Measurements from ENCODE around the gene SGF29. TPM values are rescaled to one million over a fixed set of nuclear protein-coding genes. Genes with fewer than 3 reads are reported as not detected.

Gene SGF29
- total and polyA plus RNA-seq, 7 donors, result 13.2 to 58.7 (median 38.5) TPM

GRCh38 chr16:28580726-28581315, 27.1 kb downstream of the SGF29 start:
- H3K4me1 ChIP-seq, result no peaks in the 10 kb centered on the region
- no peak overlapping the region for H3K4me3 ChIP-seq
- TF ChIP-seq CTCF (IDR thresholded peaks at IDR 0.05), result no peak
- TF ChIP-seq POLR2A (IDR thresholded peaks at IDR 0.05), result no peak
- TF ChIP-seq POLR2AphosphoS5 (IDR thresholded peaks at IDR 0.05), result no peak
- TF ChIP-seq EP300 (IDR thresholded peaks at IDR 0.05), result no peak
- H3K27me3 ChIP-seq, result no peaks in the 10 kb centered on the region
- no peak overlapping the region for H3K27ac ChIP-seq
- peaks cover 10 to 64% (median 25%) of the 10 kb centered on the region in 4 donors for H3K36me3 ChIP-seq
- WGBS, 2 donors, result 96 to 97% methylated on average over 15 of the region's 15 CpGs
- no peak for DNase-seq
- no peaks in the 10 kb centered on the region for H3K9me3 ChIP-seq
- intact Hi-C loops (cut with DNase I), result no loop called here

- no peak for TF ChIP-seq POLR2AphosphoS5 (IDR thresholded peaks at IDR 0.05)
- TF ChIP-seq POLR2A (IDR thresholded peaks at IDR 0.05), result no peak
- TF ChIP-seq CTCF (IDR thresholded peaks at IDR 0.05), result no peak
- TF ChIP-seq EP300 (IDR thresholded peaks at IDR 0.05), result no peak
- DNase-seq, result no peak
- H3K36me3 ChIP-seq, result peaks cover 31 to 100% (median 55%) of the 10 kb centered on the region in 4 donors
- WGBS, 2 donors, result 43 to 79% methylated on average over 11 of the region's 11 CpGs
- H3K4me1 ChIP-seq, result no peaks in the 10 kb centered on the region
- H3K9me3 ChIP-seq, result no peaks in the 10 kb centered on the region
- no peaks in the 10 kb centered on the region for H3K27me3 ChIP-seq
- H3K27ac ChIP-seq, result no peak overlapping the region
- intact Hi-C loops (cut with DNase I), result no loop called here
- H3K4me3 ChIP-seq, result no peak overlapping the region
Observed at GRCh38 chr16:28585674-28586073, 32.0 kb downstream of the SGF29 start.

- Histone ChIP-seq H3K4me1 (no peaks in the 10 kb centered on the region), H3K36me3 (peaks cover 31 to 100% (median 59%) of the 10 kb centered on the region in 4 donors), H3K27me3 (no peaks in the 10 kb centered on the region), H3K9me3 (no peaks in the 10 kb centered on the region), H3K27ac (no peak overlapping the region), H3K4me3 (no peak overlapping the region)
- intact Hi-C loops (cut with DNase I), result no loop called here
- DNase-seq, result no peak
- WGBS, 2 donors, result 93% methylated on average over 3 of the region's 3 CpGs
- no peak for TF ChIP-seq POLR2A (IDR thresholded peaks at IDR 0.05)
- no peak for TF ChIP-seq CTCF (IDR thresholded peaks at IDR 0.05)
- no peak for TF ChIP-seq EP300 (IDR thresholded peaks at IDR 0.05)
- TF ChIP-seq POLR2AphosphoS5 (IDR thresholded peaks at IDR 0.05), result no peak
Observed at GRCh38 chr16:28586466-28586865, 32.7 kb downstream of the SGF29 start.

GRCh38 chr16:28587386-28587785, 33.7 kb downstream of the SGF29 start:
- DNase-seq, result no peak
- H3K36me3 ChIP-seq, result peaks cover 31 to 94% (median 52%) of the 10 kb centered on the region in 4 donors
- H3K9me3 ChIP-seq, result no peaks in the 10 kb centered on the region
- no peaks in the 10 kb centered on the region for H3K27me3 ChIP-seq
- H3K4me1 ChIP-seq, result no peaks in the 10 kb centered on the region
- intact Hi-C loops (cut with DNase I), result no loop called here
- TF ChIP-seq CTCF (IDR thresholded peaks at IDR 0.05) (no peak), POLR2AphosphoS5 (IDR thresholded peaks at IDR 0.05) (no peak), EP300 (IDR thresholded peaks at IDR 0.05) (no peak), POLR2A (IDR thresholded peaks at IDR 0.05) (no peak)
- 87 to 92% methylated on average over 8 of the region's 8 CpGs for WGBS, 2 donors
- H3K27ac ChIP-seq, result no peak overlapping the region
- no peak overlapping the region for H3K4me3 ChIP-seq

- intact Hi-C loops (cut with DNase I), result no loop called here
- Histone ChIP-seq H3K4me1 (no peaks in the 10 kb centered on the region), H3K27ac (no peak overlapping the region), H3K27me3 (no peaks in the 10 kb centered on the region), H3K4me3 (no peak overlapping the region), H3K9me3 (no peaks in the 10 kb centered on the region), H3K36me3 (peaks cover 31 to 77% (median 44%) of the 10 kb centered on the region in 4 donors)
- whole genome bisulfite sequencing, 2 donors, result 96 to 97% methylated on average over 8 of the region's 8 CpGs
- no peak for DNase-seq
- no peak for TF ChIP-seq CTCF (IDR thresholded peaks at IDR 0.05)
- TF ChIP-seq POLR2AphosphoS5 (IDR thresholded peaks at IDR 0.05), result no peak
- TF ChIP-seq POLR2A (IDR thresholded peaks at IDR 0.05), result no peak
- TF ChIP-seq EP300 (IDR thresholded peaks at IDR 0.05), result no peak
Observed at GRCh38 chr16:28589069-28589468, 35.3 kb downstream of the SGF29 start.
